Endometrial microvascular endothelial cells (primary cell): Measurements from ENCODE around the gene CCL3. TPM values are rescaled to one million over a fixed set of nuclear protein-coding genes. Genes with fewer than 3 reads are reported as not detected.
"Not testable (repeated sequence)": the region's sequence is repeated elsewhere in the genome, so short reads cannot be mapped to it uniquely, and the experiment has no call there.

Experiments used
- in situ Hi-C: cut with HindIII; loops from 2 replicates; pipeline ENCODE4 v1.10.0; 2017; ENCODE audit warnings: low sequenced_read_pairs, low pct_unique_long_range_greater_than_20kb; ENCODE audit errors: inconsistent ontology term
- total RNA-seq: library from RNA; depleted of rRNA; stranded (reverse); fragments of >200 nt; gene quantifications from one replicate; pipeline ENCODE4 v1.2.3, GENCODE V29; 2015; ENCODE audit errors: inconsistent ontology term

CCL3 gene
- total RNA-seq, 1 donor from 2014 or later: not detected

- in situ Hi-C loops: no loop called here
Measured at GRCh38 chr17:36118477-36119353, 28.8 kb upstream of the CCL3 start.

GRCh38 chr17:36117505-36118382 is 27.8 kb upstream of the CCL3 start:
- in situ Hi-C loops: no loop called here

GRCh38 chr17:36115649-36115977 is 25.7 kb upstream of the CCL3 start:
- in situ Hi-C loops: not testable (repeated sequence)

GRCh38 chr17:36114971-36115648 is 25.2 kb upstream of the CCL3 start:
- in situ Hi-C loops: not testable (repeated sequence)

GRCh38 chr17:36113131-36113530 is 23.2 kb upstream of the CCL3 start:
- in situ Hi-C loops: not testable (repeated sequence)

GRCh38 chr17:36112572-36112971 is 22.6 kb upstream of the CCL3 start:
- in situ Hi-C loops: no loop called here

- in situ Hi-C loops: no loop called here
Measured at GRCh38 chr17:36111068-36111490, 21.1 kb upstream of the CCL3 start.

- in situ Hi-C loops: not testable (repeated sequence)
Measured at GRCh38 chr17:36108265-36108664, 18.3 kb upstream of the CCL3 start.

- in situ Hi-C loops: no loop called here
Measured at GRCh38 chr17:36107660-36108059, 17.7 kb upstream of the CCL3 start.

GRCh38 chr17:36106493-36106835 is 16.5 kb upstream of the CCL3 start:
- in situ Hi-C loops: no loop called here

GRCh38 chr17:36105781-36106492 is 16.0 kb upstream of the CCL3 start:
- in situ Hi-C loops: no loop called here

- in situ Hi-C loops: no loop called here
Measured at GRCh38 chr17:36104701-36105181, 14.8 kb upstream of the CCL3 start.

GRCh38 chr17:36104246-36104645 is 14.3 kb upstream of the CCL3 start:
- in situ Hi-C loops: not testable (repeated sequence)

GRCh38 chr17:36103401-36103975 is 13.5 kb upstream of the CCL3 start, which contains the start of gene CCL4:
Gene CCL4 (plus strand): TSS chr17:36103827. CDS start chr17:36103906, 79 bp downstream.
- in situ Hi-C loops: not testable (repeated sequence)

GRCh38 chr17:36099004-36099403 is 9.1 kb upstream of the CCL3 start:
- in situ Hi-C loops: not testable (repeated sequence)

- in situ Hi-C loops: no loop called here
Measured at GRCh38 chr17:36095992-36096391, 6.0 kb upstream of the CCL3 start.

GRCh38 chr17:36094746-36095145 is 4.8 kb upstream of the CCL3 start:
- in situ Hi-C loops: no loop called here

- in situ Hi-C loops: no loop called here
Measured at GRCh38 chr17:36094232-36094631, 4.3 kb upstream of the CCL3 start.
